ENCODE data around the gene CIC. TPM values are rescaled to one million over a fixed set of nuclear protein-coding genes. Genes with fewer than 3 reads are reported as not detected.
"Not testable (repeated sequence)": the region's sequence is repeated elsewhere in the genome, so short reads cannot be mapped to it uniquely, and the experiment has no call there.

Gene CIC
- total RNA-seq, 1 donor from 2014 or later, result 115 TPM

GRCh38 chr19:42254089-42254849, 14.8 kb upstream of the CIC start:
- H3K27me3 Mint-ChIP-seq (ENCODE audit: unreplicated experiment), result no peaks in the 10 kb centered on the region
- H3K4me1 Mint-ChIP-seq (ENCODE audit: unreplicated experiment), result peaks cover 44% of the 10 kb centered on the region
- H3K27ac Mint-ChIP-seq (ENCODE audit: unreplicated experiment), result peak overlapping the region; percentile 27
- H3K36me3 Mint-ChIP-seq (ENCODE audit: unreplicated experiment), result no peaks in the 10 kb centered on the region
- peak overlapping the region; percentile 72 for H3K4me3 Mint-ChIP-seq (ENCODE audit: unreplicated experiment)
- TF ChIP-seq, protein P1, sequence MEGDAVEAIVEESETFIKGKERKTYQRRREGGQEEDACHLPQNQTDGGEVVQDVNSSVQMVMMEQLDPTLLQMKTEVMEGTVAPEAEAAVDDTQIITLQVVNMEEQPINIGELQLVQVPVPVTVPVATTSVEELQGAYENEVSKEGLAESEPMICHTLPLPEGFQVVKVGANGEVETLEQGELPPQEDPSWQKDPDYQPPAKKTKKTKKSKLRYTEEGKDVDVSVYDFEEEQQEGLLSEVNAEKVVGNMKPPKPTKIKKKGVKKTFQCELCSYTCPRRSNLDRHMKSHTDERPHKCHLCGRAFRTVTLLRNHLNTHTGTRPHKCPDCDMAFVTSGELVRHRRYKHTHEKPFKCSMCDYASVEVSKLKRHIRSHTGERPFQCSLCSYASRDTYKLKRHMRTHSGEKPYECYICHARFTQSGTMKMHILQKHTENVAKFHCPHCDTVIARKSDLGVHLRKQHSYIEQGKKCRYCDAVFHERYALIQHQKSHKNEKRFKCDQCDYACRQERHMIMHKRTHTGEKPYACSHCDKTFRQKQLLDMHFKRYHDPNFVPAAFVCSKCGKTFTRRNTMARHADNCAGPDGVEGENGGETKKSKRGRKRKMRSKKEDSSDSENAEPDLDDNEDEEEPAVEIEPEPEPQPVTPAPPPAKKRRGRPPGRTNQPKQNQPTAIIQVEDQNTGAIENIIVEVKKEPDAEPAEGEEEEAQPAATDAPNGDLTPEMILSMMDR (IDR thresholded peaks at IDR 0.05), result no peak
- no peak for DNase-seq (ENCODE audit: extremely low spot score, unreplicated experiment)
- no peaks in the 10 kb centered on the region for H3K9me3 Mint-ChIP-seq (ENCODE audit: unreplicated experiment)

DNA sequence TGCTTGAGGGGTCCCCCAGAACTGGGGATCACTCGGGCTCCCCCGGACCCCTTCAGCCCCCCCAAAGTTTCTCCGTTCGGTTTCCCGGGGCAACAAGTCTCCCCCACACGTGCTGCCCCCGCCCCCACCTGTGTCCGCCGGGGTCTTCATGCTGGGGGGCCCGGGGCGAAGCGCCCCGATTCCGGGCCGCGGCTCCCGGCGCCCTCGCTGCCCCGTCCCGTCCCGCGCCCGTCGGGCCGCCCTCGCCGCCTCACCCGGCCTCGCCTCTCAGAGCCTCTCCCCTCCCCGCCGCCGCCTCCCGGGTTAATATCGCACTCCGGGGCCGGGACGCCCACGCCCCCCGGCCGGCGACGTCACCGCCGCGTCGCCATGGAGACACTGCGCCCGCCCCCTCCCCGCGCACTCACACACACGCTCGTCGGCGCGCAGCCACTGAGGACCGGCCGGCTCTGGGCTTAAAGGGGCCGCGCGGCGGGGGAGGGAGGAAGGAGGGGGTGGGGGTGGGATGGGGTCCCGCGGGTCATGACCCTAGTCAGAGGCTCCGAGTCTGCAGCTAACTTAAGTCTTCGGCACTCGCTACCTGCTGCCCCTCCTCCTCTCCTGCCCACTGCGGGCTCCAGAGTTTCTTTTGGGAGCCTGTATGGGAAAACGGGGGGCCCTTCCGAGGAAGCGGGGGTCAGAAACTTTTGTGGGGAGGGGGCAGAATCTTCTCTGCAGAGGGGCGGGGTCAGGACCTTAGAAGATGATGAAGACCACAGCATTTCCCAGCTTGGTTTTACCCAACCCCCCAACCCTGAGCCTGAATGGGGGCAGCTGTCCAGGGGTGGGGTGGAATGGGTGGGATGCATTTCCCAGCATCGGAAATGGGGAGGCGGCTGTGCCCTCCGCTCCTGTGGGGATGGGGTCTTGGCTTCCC, 13.9 kb upstream of the CIC start, which contains the start of gene ERF:
ERF (minus strand) TSS at position 279 of the 916 bp plus-strand sequence; CDS start at position 150, 129 bp downstream.
- H3K4me3 Mint-ChIP-seq (ENCODE audit: unreplicated experiment), result peak within 1 kb of the TSS; percentile 78
- TF ChIP-seq, protein P1 (IDR thresholded peaks at IDR 0.05), result no peak
- DNase-seq (ENCODE audit: extremely low spot score, unreplicated experiment), result peak; percentile 97
- H3K36me3 Mint-ChIP-seq (ENCODE audit: unreplicated experiment), result no peaks in the 10 kb centered on the region
- peaks cover 39% of the 10 kb centered on the region for H3K4me1 Mint-ChIP-seq (ENCODE audit: unreplicated experiment)
- H3K9me3 Mint-ChIP-seq (ENCODE audit: unreplicated experiment), result no peaks in the 10 kb centered on the region
- no peaks in the 10 kb centered on the region for H3K27me3 Mint-ChIP-seq (ENCODE audit: unreplicated experiment)
- peak within 1 kb of the TSS; percentile 96 for H3K27ac Mint-ChIP-seq (ENCODE audit: unreplicated experiment)

DNA sequence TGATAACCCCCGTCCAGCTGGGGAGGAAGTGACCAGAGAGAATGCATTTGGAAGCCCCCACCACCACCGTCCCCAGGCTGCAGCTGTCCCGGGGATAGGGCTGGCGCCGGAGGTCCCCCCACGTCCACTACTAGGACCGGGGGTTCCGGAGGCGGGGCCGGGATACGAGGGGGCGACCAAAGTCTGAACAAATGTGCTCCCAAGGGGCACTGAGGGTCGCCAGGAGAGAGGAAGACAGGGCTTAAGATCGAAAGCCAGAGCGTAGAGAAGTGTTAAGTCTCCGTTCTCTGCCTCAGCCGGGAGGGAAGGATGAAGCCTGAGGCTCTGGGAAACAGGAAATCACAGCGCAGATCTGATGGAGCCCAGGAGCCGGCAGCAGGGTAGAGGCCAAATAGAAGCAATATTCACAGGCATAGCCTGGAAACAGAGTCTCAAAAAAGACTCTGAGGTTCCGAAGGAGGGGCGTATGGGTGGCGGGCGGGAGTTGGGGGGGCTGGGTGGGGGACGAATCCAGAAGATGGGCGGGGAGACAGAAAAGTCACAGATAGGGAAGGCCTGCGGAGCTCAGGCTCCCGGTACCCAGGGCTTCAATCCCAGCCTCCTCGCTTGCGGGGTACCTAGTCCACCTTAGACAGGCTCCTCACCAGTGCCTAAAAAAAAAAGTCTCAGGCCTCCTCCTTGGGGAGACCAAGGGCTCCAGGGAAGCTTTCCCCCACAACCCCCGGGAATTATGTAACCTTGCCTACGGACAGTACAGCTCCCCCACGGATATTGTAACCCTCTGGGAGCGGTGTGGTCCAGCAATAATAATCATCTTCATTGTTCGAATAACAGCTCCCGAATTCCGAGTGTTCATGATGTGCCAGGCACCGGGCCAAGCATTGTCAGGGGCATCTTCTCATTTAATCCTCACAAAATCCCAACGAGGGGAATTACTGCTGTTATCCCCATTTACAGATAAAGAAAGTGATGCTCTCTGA, 13.0 kb upstream of the CIC start:
- no peaks in the 10 kb centered on the region for H3K36me3 Mint-ChIP-seq (ENCODE audit: unreplicated experiment)
- no peak for DNase-seq (ENCODE audit: extremely low spot score, unreplicated experiment)
- peak overlapping the region; percentile 96 for H3K27ac Mint-ChIP-seq (ENCODE audit: unreplicated experiment)
- H3K27me3 Mint-ChIP-seq (ENCODE audit: unreplicated experiment), result no peaks in the 10 kb centered on the region
- H3K9me3 Mint-ChIP-seq (ENCODE audit: unreplicated experiment), result no peaks in the 10 kb centered on the region
- TF ChIP-seq, protein P1 (IDR thresholded peaks at IDR 0.05), result no peak
- H3K4me1 Mint-ChIP-seq (ENCODE audit: unreplicated experiment), result peaks cover 33% of the 10 kb centered on the region
- peak overlapping the region; percentile 78 for H3K4me3 Mint-ChIP-seq (ENCODE audit: unreplicated experiment)

DNA sequence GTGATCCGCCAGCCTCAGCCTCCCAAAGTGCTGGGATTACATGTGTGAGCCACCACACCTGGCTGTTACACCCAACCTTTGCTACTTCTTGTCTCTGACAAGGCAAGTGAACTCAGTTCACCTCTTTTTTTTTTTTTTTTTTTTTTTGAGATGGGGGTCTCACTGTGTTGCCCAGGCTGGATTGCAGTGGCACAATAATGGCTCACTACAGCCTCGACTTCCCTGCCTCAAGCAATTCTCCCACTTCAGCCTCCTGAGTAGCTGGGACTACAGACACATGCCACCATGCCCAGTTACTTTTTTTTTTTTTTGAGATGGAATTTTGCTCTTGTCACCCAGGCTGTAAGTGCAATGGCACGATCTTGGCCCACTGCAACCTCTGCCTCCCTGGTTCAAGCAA, 11.2 kb upstream of the CIC start:
- DNase-seq (ENCODE audit: extremely low spot score, unreplicated experiment); H3K27ac Mint-ChIP-seq (ENCODE audit: unreplicated experiment); H3K36me3 Mint-ChIP-seq (ENCODE audit: unreplicated experiment); H3K9me3 Mint-ChIP-seq (ENCODE audit: unreplicated experiment); H3K4me3 Mint-ChIP-seq (ENCODE audit: unreplicated experiment); H3K27me3 Mint-ChIP-seq (ENCODE audit: unreplicated experiment): not testable (repeated sequence)
- H3K4me1 Mint-ChIP-seq (ENCODE audit: unreplicated experiment), result peaks cover 26% of the 10 kb centered on the region

- Mint-ChIP-seq H3K27ac (ENCODE audit: unreplicated experiment) (no peak overlapping the region), H3K27me3 (ENCODE audit: unreplicated experiment) (no peaks in the 10 kb centered on the region), H3K9me3 (ENCODE audit: unreplicated experiment) (no peaks in the 10 kb centered on the region), H3K4me3 (ENCODE audit: unreplicated experiment) (no peak overlapping the region), H3K4me1 (ENCODE audit: unreplicated experiment) (peaks cover 12% of the 10 kb centered on the region), H3K36me3 (ENCODE audit: unreplicated experiment) (no peaks in the 10 kb centered on the region)
- TF ChIP-seq, protein P1 (IDR thresholded peaks at IDR 0.05), result no peak
- no peak for DNase-seq (ENCODE audit: extremely low spot score, unreplicated experiment)
Observed at GRCh38 chr19:42261763-42262162, 7.3 kb upstream of the CIC start.

- H3K9me3 Mint-ChIP-seq (ENCODE audit: unreplicated experiment); H3K27me3 Mint-ChIP-seq (ENCODE audit: unreplicated experiment); H3K27ac Mint-ChIP-seq (ENCODE audit: unreplicated experiment); H3K36me3 Mint-ChIP-seq (ENCODE audit: unreplicated experiment); H3K4me3 Mint-ChIP-seq (ENCODE audit: unreplicated experiment); DNase-seq (ENCODE audit: extremely low spot score, unreplicated experiment): not testable (repeated sequence)
- H3K4me1 Mint-ChIP-seq (ENCODE audit: unreplicated experiment), result peaks cover 33% of the 10 kb centered on the region
Observed at GRCh38 chr19:42266105-42266504, 2.9 kb upstream of the CIC start.

DNA sequence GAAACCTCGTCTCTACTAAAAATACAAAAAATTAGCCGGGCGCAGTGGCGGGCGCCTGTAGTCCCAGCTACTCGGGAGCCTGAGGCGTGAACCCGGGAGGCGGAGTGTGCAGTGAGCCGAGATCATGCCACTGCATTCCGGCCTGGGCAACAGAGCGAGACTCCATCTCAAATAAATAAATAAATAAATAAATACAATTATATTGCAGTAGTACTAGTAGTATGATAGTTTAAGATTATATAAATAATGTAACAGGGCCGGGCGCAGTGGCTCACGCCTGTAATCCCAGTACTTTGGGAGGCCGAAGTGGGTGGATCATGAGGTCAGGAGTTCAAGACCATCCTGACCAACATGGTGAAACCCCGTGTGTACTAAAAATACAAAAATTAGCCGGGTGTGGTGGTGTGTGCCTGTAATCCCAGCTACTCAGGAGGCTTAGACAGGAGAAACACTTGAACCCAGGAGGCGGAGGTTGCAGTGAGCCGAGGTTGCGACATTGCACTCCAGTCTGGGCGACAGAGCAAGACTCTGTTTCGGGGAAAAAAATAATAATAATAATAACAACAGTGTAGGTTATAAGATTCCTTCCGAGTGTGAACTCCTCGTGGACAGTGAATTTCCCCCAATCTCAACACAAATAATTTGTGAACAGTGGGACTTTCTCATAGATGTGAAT, 2.0 kb upstream of the CIC start:
- DNase-seq (ENCODE audit: extremely low spot score, unreplicated experiment); H3K27ac Mint-ChIP-seq (ENCODE audit: unreplicated experiment); H3K36me3 Mint-ChIP-seq (ENCODE audit: unreplicated experiment); H3K4me3 Mint-ChIP-seq (ENCODE audit: unreplicated experiment); H3K9me3 Mint-ChIP-seq (ENCODE audit: unreplicated experiment); H3K27me3 Mint-ChIP-seq (ENCODE audit: unreplicated experiment): not testable (repeated sequence)
- peaks cover 33% of the 10 kb centered on the region for H3K4me1 Mint-ChIP-seq (ENCODE audit: unreplicated experiment)
